K562 (cell line): ENCODE results near the gene RNPEPL1. TPM values are rescaled to one million over a fixed set of nuclear protein-coding genes. Genes with fewer than 3 reads are reported as not detected.

Experiments used
- ATAC-seq: fragments of 200-7000 bp; cut with Tn5 transposase; 3 replicates; pipeline ENCODE4 v1.9.1; 2020; ENCODE audit warnings: moderate library complexity
- BruUV-seq: library from RNA; stranded (reverse); fragments of 400-500 nt; replicated peaks from 2 replicates; lab custom pipeline; 2021; lab: Mats Ljungman, UMichigan
- CTCF ChIA-PET: fragments of 300-600 bp; formaldehyde crosslinking; extraction: SDS; loops from one replicate; lab custom pipeline; 2021; ENCODE audit warnings: low intra/inter-chr PET ratio; lab: Yijun Ruan, JAX
- POLR2A ChIA-PET: fragments of 300-600, 350-650 bp; sonication (Branson Sonifier 250); formaldehyde crosslinking; extraction: SDS; loops from one replicate; lab custom pipeline; 2021; ENCODE audit warnings: antibody characterized with exemption, inconsistent platforms; lab: Yijun Ruan, JAX
- DNase-seq, 4 experiments: peaks; one replicate each; pipeline versions ENCODE4 v3.0.0 to v3.0.0-alpha.2; 2011 to 2018; ENCODE audit warnings: low spot score in 3 of 4, mixed read lengths in 3 of 4; ENCODE audit errors: extremely low read depth in 1 of 4
- FAIRE-seq: peaks from 2 replicates; lab custom pipeline; 2011; peaks lifted over from hg19 to GRCh38; lab: Jason Lieb, UNC
- H2AFZ ChIP-seq: 2 replicates; pipeline ENCODE4 v1.6.0; 2011; ENCODE audit warnings: low read depth, low read length, control low read depth, inconsistent platforms
- H3K27ac ChIP-seq: fragments of 200-600 bp; 3 replicates; pipeline ENCODE4 v1.8.0; 2011; ENCODE audit warnings: low read depth, mild to moderate bottlenecking, control low read depth, inconsistent platforms, low read length, moderate library complexity, mixed read lengths; ENCODE audit errors: extremely low read depth
- H3K27me3 ChIP-seq, 2 experiments: fragments of 300-600 bp in 1 of 2; 2 replicates in 1 of 2; 3 replicates in 1 of 2; pipeline versions ENCODE4 v1.6.0 to v1.8.0; 2011; ENCODE audit warnings: inconsistent platforms in 2 of 2, low read length in 2 of 2, mild to moderate bottlenecking in 1 of 2, mixed read lengths in 1 of 2, moderate library complexity in 1 of 2; ENCODE audit not compliant: control insufficient read depth in 2 of 2, insufficient read depth in 2 of 2
- H3K36me3 ChIP-seq: fragments of 300-600 bp; 3 replicates; pipeline ENCODE4 v1.8.0; 2011; ENCODE audit warnings: mild to moderate bottlenecking, low read length, inconsistent platforms; ENCODE audit not compliant: control insufficient read depth, insufficient read depth
- H3K4me1 ChIP-seq, 2 experiments: fragments of 200-600 bp in 1 of 2; replicated peaks in 1 of 2; 2 replicates in 1 of 2; 3 replicates in 1 of 2; pipeline versions ENCODE4 v1.5.1 to v1.8.0; 2011; ENCODE audit warnings: inconsistent platforms in 2 of 2, low read length in 2 of 2, mild to moderate bottlenecking in 1 of 2, mixed read lengths in 1 of 2, moderate library complexity in 1 of 2; ENCODE audit not compliant: control insufficient read depth in 2 of 2, insufficient read depth in 2 of 2
- H3K4me2 ChIP-seq: 2 replicates; pipeline ENCODE4 v1.6.1; 2011; ENCODE audit warnings: low read length, control low read depth, inconsistent platforms, mixed read lengths; ENCODE audit not compliant: insufficient read depth
- H3K4me3 ChIP-seq: fragments of 200-600 bp; sonication (generic), shearing (Covaris generic); 2 replicates; pipeline ENCODE4 v1.5.1; 2016; ENCODE audit warnings: control low read depth, inconsistent platforms
- H3K79me2 ChIP-seq: fragments of 200-600 bp; 3 replicates; pipeline ENCODE4 v1.8.0; 2011; ENCODE audit warnings: low read length, inconsistent platforms; ENCODE audit not compliant: control insufficient read depth, insufficient read depth
- H3K9ac ChIP-seq, 2 experiments: 2 replicates each; pipeline versions ENCODE4 v1.6.0 to v1.6.1; 2011; ENCODE audit warnings: low read depth in 2 of 2, low read length in 2 of 2, control low read depth in 1 of 2, inconsistent platforms in 1 of 2, mild to moderate bottlenecking in 1 of 2, mixed read lengths in 1 of 2; ENCODE audit not compliant: insufficient read depth in 1 of 2
- H3K9me1 ChIP-seq: one replicate; pipeline ENCODE4 v1.6.0; 2011; ENCODE audit warnings: inconsistent platforms, mild to moderate bottlenecking, low read length, moderate library complexity; ENCODE audit not compliant: control insufficient read depth, insufficient read depth
- H3K9me3 ChIP-seq: replicated peaks from 2 replicates; pipeline ENCODE4 v1.5.1; 2011; ENCODE audit warnings: low read depth, low read length, inconsistent platforms; ENCODE audit not compliant: control insufficient read depth, insufficient read depth
- H4K20me1 ChIP-seq: replicated peaks from 2 replicates; pipeline ENCODE4 v1.6.1; 2011; ENCODE audit warnings: low read length, inconsistent platforms, mixed read lengths; ENCODE audit not compliant: control insufficient read depth, insufficient read depth
- CBFA2T3 ChIP-seq: fragments of 450-650 bp; IDR thresholded peaks from 2 replicates; pipeline ENCODE4 v1.6.1; 2017
- E2F6 ChIP-seq, 2 experiments: IDR thresholded peaks; 2 replicates each; pipeline ENCODE4 v1.6.1; 2011; ENCODE audit warnings: borderline replicate concordance in 1 of 2, control low read depth in 1 of 2, low read depth in 1 of 2, low read length in 1 of 2, mild to moderate bottlenecking in 1 of 2, mixed read lengths in 1 of 2, moderate library complexity in 1 of 2; ENCODE audit not compliant: insufficient read depth in 1 of 2, insufficient read length in 1 of 2, poor library complexity in 1 of 2, severe bottlenecking in 1 of 2; ENCODE audit errors: extremely low read depth in 1 of 2
- KDM5B ChIP-seq: fragments of 200-600 bp; sonication (generic); IDR thresholded peaks from 2 replicates; pipeline ENCODE4 v1.6.1; 2012; ENCODE audit warnings: low read depth, mild to moderate bottlenecking, moderate library complexity, low read length, control low read depth, inconsistent platforms; ENCODE audit not compliant: insufficient replicate concordance
- MCM7 ChIP-seq, 2 experiments: fragments of 450-650 bp; IDR thresholded peaks; 2 replicates each; pipeline ENCODE4 v1.6.1; 2016 to 2018
- MXI1 ChIP-seq: IDR thresholded peaks from 2 replicates; pipeline ENCODE4 v1.6.1; 2011; ENCODE audit warnings: low read depth, mild to moderate bottlenecking, improper control_type of control experiment, low read length
- NELFE ChIP-seq: IDR thresholded peaks from 2 replicates; pipeline ENCODE4 v1.6.1; 2011; ENCODE audit warnings: mild to moderate bottlenecking; ENCODE audit not compliant: insufficient read depth, insufficient read length
- NFYB ChIP-seq: IDR thresholded peaks from 2 replicates; pipeline ENCODE4 v1.6.1; 2011; ENCODE audit warnings: mild to moderate bottlenecking, moderate library complexity; ENCODE audit not compliant: insufficient read length; ENCODE audit errors: extremely low read depth
- PHB ChIP-seq: fragments of 250-450 bp; sonication (Bioruptor Pico); IDR thresholded peaks from 2 replicates; pipeline ENCODE4 v1.5.0; 2021
- RBFOX2 ChIP-seq: fragments of 200-400 bp; formaldehyde crosslinking; IDR thresholded peaks from 2 replicates; pipeline ENCODE4 v1.6.1; 2017; ENCODE audit warnings: low read depth, mild to moderate bottlenecking, low read length, moderate library complexity
- SETDB1 ChIP-seq: IDR thresholded peaks from one replicate; pipeline ENCODE4 v1.6.1; 2012; ENCODE audit warnings: low read length, control low read depth, inconsistent platforms
- TSHZ1 ChIP-seq: fragments of 250-450 bp; sonication (Bioruptor Pico); IDR thresholded peaks from 2 replicates; pipeline ENCODE4 v1.4.0; 2020; ENCODE audit warnings: mild to moderate bottlenecking, moderate library complexity
- U2AF2 ChIP-seq: fragments of 200-400 bp; formaldehyde crosslinking; optimal IDR thresholded peaks from 2 replicates; pipeline ENCODE3; 2017; ENCODE audit warnings: low read depth, mild to moderate bottlenecking, low read length
- ZNF282 ChIP-seq: sonication (generic); formaldehyde crosslinking; IDR thresholded peaks from 2 replicates; pipeline ENCODE4 v1.8.1; 2023; ENCODE audit warnings: missing genetic modification reagents
- ZNF778 ChIP-seq: fragments of 450-650 bp; formaldehyde crosslinking; IDR thresholded peaks from 2 replicates; pipeline ENCODE4 v1.4.0; 2020; ENCODE audit warnings: mild to moderate bottlenecking, moderate library complexity
- WGBS: fragments of 100-300 bp; shearing (Covaris generic); methylation state at CpG from one replicate; pipeline ENCODE4 v1.1.6; 2016; ENCODE audit warnings: low coverage, mixed read lengths; ENCODE audit not compliant: insufficient coverage; ENCODE audit errors: missing lambda C conversion rate; 5-methylcytosine and 5-hydroxymethylcytosine counted together
- in situ Hi-C: fragments of 300-500 bp; cut with MboI; formaldehyde crosslinking; loops from 4 replicates; pipeline ENCODE4 v1.15.0; 2018; ENCODE audit warnings: inconsistent platforms, mixed read lengths
- intact Hi-C: fragments of 100-400 bp; cut with micrococcal nuclease; formaldehyde crosslinking; loops from 2 replicates; pipeline ENCODE4 v1.14.2; 2022
- polyA plus RNA-seq, 8 experiments: library from polyadenylated mRNA; depleted of rRNA in 4 of 8; stranded (reverse) in 5 of 8; unstranded in 3 of 8; fragments of >200 nt; fragmentation: Nextera tagmentation in 2 of 8; fragmentation: Illumina TruSeq in 1 of 8; extraction: Ambion mirVana in 2 of 8; extraction: Trizol in 1 of 8; gene quantifications; 2 replicates each; pipeline versions ENCODE4 v1.2.1 to v1.2.3, GENCODE V29; 2011 to 2014; ENCODE audit warnings: inconsistent platforms in 1 of 8, missing spikeins in 1 of 8
- total RNA-seq, 7 experiments: library from RNA; depleted of rRNA in 6 of 7; stranded (reverse); fragments of >200 nt in 6 of 7; fragmentation: Illumina TruSeq in 2 of 7; extraction: Trizol in 2 of 7; gene quantifications; 2 replicates each; pipeline versions ENCODE4 v1.2.1 to v1.2.3, GENCODE V29; 2011 to 2021; ENCODE audit warnings: low replicate concordance in 1 of 7

The RNPEPL1 gene
- total and polyA plus RNA-seq, 9 of the 15 experiments (the other 6 are each of a cell fraction or from before 2014, with no cell fraction given) = 0.07 to 38.7 (median 5.6) TPM

- no peak for TF ChIP-seq E2F6 (IDR thresholded peaks at IDR 0.05; ENCODE audit: borderline replicate concordance in 1 of 2, extremely low read depth in 1 of 2, insufficient read depth in 1 of 2, insufficient read length in 1 of 2, low read depth in 1 of 2, low read length in 1 of 2, poor library complexity in 1 of 2, severe bottlenecking in 1 of 2)
- TF ChIP-seq MXI1 = no peak
- TF ChIP-seq, all 486 proteins: peak for 65
Measured at GRCh38 chr2:240604291-240604938, 36.1 kb downstream of the RNPEPL1 start (continued).

DNA sequence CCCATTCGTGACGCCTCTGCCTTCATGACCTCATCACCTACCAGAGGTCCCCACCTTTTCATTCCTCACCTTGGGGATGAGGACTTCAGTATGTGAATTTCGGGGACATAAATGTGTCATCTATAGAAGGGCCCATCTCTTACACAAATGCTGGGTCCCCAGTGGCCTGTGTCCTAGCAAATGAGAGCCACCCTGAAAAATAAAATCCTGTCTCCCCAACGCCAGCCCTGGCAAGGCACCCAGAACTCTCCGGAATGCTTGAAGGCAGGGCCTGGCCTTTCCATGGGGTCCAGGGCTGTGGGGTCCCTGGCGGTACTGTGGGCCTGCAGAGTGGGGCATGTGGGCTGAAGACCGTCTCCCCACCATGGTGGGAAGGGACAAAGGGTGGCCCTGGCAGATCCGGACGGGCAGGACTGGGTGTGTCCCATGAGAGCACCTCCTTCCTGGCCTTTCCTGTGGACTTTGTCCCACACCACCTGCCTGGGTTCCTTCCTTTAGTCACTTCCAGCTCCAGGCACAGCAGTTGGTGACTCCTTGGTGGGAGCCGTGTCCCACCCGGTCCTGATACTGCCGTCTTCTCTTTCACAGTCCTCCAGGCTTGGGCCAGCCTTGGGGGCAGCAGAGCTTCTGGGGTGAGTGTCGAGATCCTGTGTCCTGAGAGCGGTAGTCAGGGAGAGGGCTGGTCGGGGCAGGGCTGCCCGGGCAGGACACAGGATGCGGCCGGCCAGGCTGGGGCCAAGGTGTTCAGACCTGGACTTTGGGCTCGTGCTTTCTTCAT is 36.8 kb downstream of the RNPEPL1 start:
- intact Hi-C loops = loop anchor here (1.0 kb wide), 1 partner anchor 39 kb away; no protein-coding TSS in a partner anchor
- peaks cover 4 to 29% of the 10 kb centered on the region in 2 experiments; a peak in 3 of 5 replicates for H3K4me1 ChIP-seq
- ChIA-PET CTCF (no interaction called here), POLR2A (interaction anchor here (0.7 kb wide), 2 partner anchors 339 to 1320 kb away, joined by 3 read pairs; no protein-coding TSS in a partner anchor)
- DNase-seq (no peak), ATAC-seq (no peak), FAIRE-seq (no peak)
- H4K20me1 ChIP-seq = no peaks in the 10 kb centered on the region
- H3K4me2 ChIP-seq = peak overlapping the region; percentile 50; the same call in 1 of the 2 replicates
- no peak overlapping the region for H3K4me3 ChIP-seq
- H3K9me3 ChIP-seq = no peaks in the 10 kb centered on the region
- no peaks in the 10 kb centered on the region for H3K9me1 ChIP-seq
- H3K79me2 ChIP-seq = no peaks in the 10 kb centered on the region
- H3K9ac ChIP-seq = peak overlapping the region in 1 of 2 experiments; percentile 75; a peak in 2 of 4 replicates
- H3K27ac ChIP-seq = no peak overlapping the region
- no peaks in the 10 kb centered on the region for H3K36me3 ChIP-seq
- 71% methylated on average over 12 of the region's 19 CpGs for WGBS
- in situ Hi-C loops = no loop called here
- peak overlapping the region; percentile 84 for H2AFZ ChIP-seq
- H3K27me3 ChIP-seq = no peaks in the 10 kb centered on the region
- no TSS peak for BruUV-seq
- TF ChIP-seq RBFOX2 (no peak), NELFE (no peak), U2AF2 (no peak), CBFA2T3 (no peak), ZNF778 (no peak), ZNF282 (CRISPR knock-in tag) (no peak), PHB (no peak), KDM5B (no peak), MCM7 (IDR thresholded peaks at IDR 0.05) (no peak), SETDB1 (no peak), TSHZ1 (CRISPR knock-in tag) (no peak), NFYB (no peak)
